Activated T-helper 1 cell treated with anti-CD3 and anti-CD28 coated beads, Interleukin-12 subunit alpha, Interleukin-12 subunit beta, Interleukin-2, Interleukin-4 antibody, amounts not matched to agents 30 ng/mL and 10 ng/mL and 1 ng/mL, durations not matched to agents 14 hours and 24 hours and 36 hours (primary cell): ENCODE measurements around the gene NCBP1. TPM values are rescaled to one million over a fixed set of nuclear protein-coding genes. Genes with fewer than 3 reads are reported as not detected.

Experiments used
- DNase-seq: peaks from one replicate; pipeline ENCODE4 v3.0.0; 2021; ENCODE audit warnings: low spot score
- H3K27ac Mint-ChIP-seq: one replicate; pipeline ENCODE4 v1.8.0; 2021; ENCODE audit warnings: mild to moderate bottlenecking, mixed read lengths
- H3K27me3 Mint-ChIP-seq: one replicate; pipeline ENCODE4 v1.8.0; 2022; ENCODE audit warnings: mild to moderate bottlenecking, moderate library complexity, mixed read lengths; ENCODE audit not compliant: insufficient read depth
- H3K36me3 Mint-ChIP-seq: one replicate; pipeline ENCODE4 v1.8.0; 2021; ENCODE audit warnings: low read depth, mixed read lengths
- H3K4me1 Mint-ChIP-seq: one replicate; pipeline ENCODE4 v1.8.0; 2021; ENCODE audit warnings: low read depth, mixed read lengths
- H3K4me3 Mint-ChIP-seq: one replicate; pipeline ENCODE4 v1.8.0; 2021; ENCODE audit warnings: mild to moderate bottlenecking, moderate library complexity, mixed read lengths
- H3K9me3 Mint-ChIP-seq: one replicate; pipeline ENCODE4 v1.8.0; 2021; ENCODE audit warnings: mixed read lengths
- intact Hi-C: fragments of 100-400 bp; cut with micrococcal nuclease; formaldehyde crosslinking; loops from one replicate; pipeline ENCODE4 v1.15.1; 2024
- total RNA-seq: library from RNA; stranded (reverse); gene quantifications from 2 replicates; pipeline ENCODE4 v1.2.3, GENCODE V29; 2022

NCBP1 gene
- total RNA-seq, 1 donor from 2014 or later: 43.2 TPM

- intact Hi-C loops: no loop called here
- no peak for DNase-seq
- Mint-ChIP-seq H3K4me3 (no peak overlapping the region), H3K9me3 (no peaks in the 10 kb centered on the region), H3K27ac (no peak overlapping the region), H3K36me3 (peaks cover 55% of the 10 kb centered on the region), H3K4me1 (peaks cover 39% of the 10 kb centered on the region), H3K27me3 (no peaks in the 10 kb centered on the region)
These were observed 32.1 kb downstream of the NCBP1 start for GRCh38 chr9:97665742-97666141.

DNA sequence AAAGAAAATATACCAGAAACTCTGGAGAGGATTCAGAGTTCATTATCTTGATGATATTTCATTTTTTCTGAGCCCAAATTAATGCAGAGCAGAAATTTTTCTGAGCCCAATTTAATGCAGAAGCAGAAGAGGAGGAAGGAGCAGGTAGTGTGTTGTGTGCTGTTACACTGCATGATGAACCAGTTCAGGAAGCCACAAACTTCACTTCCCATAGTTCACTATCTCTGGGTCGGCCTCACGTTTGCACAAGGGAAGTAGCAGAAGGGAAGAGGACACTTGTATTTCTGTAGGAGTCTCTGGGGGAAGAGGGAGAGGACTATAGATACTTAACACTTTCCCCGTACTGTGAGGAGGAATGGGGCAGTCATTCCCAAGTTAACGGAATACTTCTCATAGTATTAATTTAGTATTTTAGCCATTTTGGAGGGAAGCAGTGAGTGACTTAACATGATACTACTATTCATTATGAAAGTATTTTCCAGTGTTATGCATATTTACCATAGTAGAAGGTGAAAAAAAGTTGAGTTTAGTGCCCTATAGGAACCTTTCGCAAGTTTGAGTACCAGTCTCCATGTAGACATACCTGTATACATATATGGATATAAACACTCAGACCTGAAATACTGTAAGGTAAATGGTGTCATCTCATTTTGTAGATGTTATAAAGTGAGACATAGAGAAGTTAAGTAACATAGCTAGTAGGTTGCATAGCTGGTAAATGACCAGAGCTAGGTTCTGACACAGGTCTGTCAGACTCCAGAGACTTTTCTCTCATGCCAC is 33.5 kb downstream of the NCBP1 start:
- intact Hi-C loops: no loop called here
- Mint-ChIP-seq H3K27ac (peak overlapping the region; percentile 49), H3K4me3 (no peak overlapping the region), H3K36me3 (peaks cover 61% of the 10 kb centered on the region), H3K9me3 (no peaks in the 10 kb centered on the region), H3K4me1 (peaks cover 39% of the 10 kb centered on the region), H3K27me3 (no peaks in the 10 kb centered on the region)
- DNase-seq: no peak

- Mint-ChIP-seq H3K9me3 (no peaks in the 10 kb centered on the region), H3K36me3 (peaks cover 55% of the 10 kb centered on the region), H3K27ac (peak overlapping the region; percentile 13), H3K4me3 (no peak overlapping the region), H3K4me1 (peaks cover 39% of the 10 kb centered on the region), H3K27me3 (no peaks in the 10 kb centered on the region)
- intact Hi-C loops: no loop called here
- no peak for DNase-seq
These were observed 34.9 kb downstream of the NCBP1 start for GRCh38 chr9:97668485-97668884.

DNA sequence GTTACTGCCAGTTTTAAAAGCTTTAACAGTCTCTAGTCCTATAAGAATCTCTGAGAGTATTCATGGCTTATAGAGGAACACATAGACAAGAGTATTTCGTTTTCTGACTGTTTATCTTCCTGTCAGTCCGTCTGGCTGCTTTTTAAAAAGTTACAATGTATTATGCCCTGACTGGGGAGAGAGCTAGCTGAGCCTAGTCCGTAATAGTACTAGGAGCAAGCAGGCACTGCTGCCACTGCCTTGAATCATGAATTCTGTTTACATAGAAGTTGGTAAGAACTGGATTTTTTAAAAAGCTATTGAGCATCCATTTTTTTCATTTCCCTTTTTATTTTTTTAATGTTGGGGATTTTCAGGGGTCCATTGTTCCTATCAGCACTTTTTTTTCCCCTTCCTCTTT is 37.0 kb downstream of the NCBP1 start:
- intact Hi-C loops: no loop called here
- no peak overlapping the region for H3K27ac Mint-ChIP-seq
- H3K4me1 Mint-ChIP-seq: peaks cover 28% of the 10 kb centered on the region
- no peak for DNase-seq
- H3K36me3 Mint-ChIP-seq: peaks cover 58% of the 10 kb centered on the region
- no peaks in the 10 kb centered on the region for H3K9me3 Mint-ChIP-seq
- H3K4me3 Mint-ChIP-seq: no peak overlapping the region
- no peaks in the 10 kb centered on the region for H3K27me3 Mint-ChIP-seq

GRCh38 chr9:97672403-97672802 is 38.8 kb downstream of the NCBP1 start:
- H3K27me3 Mint-ChIP-seq: no peaks in the 10 kb centered on the region
- no peak overlapping the region for H3K27ac Mint-ChIP-seq
- DNase-seq: no peak
- no peaks in the 10 kb centered on the region for H3K9me3 Mint-ChIP-seq
- peaks cover 46% of the 10 kb centered on the region for H3K36me3 Mint-ChIP-seq
- H3K4me3 Mint-ChIP-seq: no peak overlapping the region
- intact Hi-C loops: no loop called here
- H3K4me1 Mint-ChIP-seq: peaks cover 10% of the 10 kb centered on the region

DNA sequence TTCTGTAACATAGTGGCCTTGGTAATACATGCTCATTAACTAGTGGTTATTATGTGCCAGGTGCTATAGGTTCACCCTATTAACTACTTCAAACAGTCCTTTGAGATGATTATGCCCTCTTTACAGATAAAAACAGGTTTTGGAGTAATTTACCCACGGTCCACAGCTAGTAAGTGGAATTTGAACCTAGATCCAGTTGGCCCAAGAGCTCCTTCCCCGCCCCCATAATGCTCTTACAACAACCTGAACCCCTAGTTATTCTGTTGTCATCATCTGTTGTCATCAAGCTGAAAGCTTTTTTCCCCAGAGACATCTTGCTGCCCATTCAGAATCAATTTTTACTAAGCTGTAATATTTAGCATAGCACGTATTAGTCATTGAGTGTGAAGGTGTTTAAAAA is 40.3 kb downstream of the NCBP1 start:
- intact Hi-C loops: no loop called here
- H3K36me3 Mint-ChIP-seq: peaks cover 48% of the 10 kb centered on the region
- no peak for DNase-seq
- peaks cover 5% of the 10 kb centered on the region for H3K4me1 Mint-ChIP-seq
- H3K27me3 Mint-ChIP-seq: no peaks in the 10 kb centered on the region
- H3K9me3 Mint-ChIP-seq: no peaks in the 10 kb centered on the region
- no peak overlapping the region for H3K4me3 Mint-ChIP-seq
- no peak overlapping the region for H3K27ac Mint-ChIP-seq

DNA sequence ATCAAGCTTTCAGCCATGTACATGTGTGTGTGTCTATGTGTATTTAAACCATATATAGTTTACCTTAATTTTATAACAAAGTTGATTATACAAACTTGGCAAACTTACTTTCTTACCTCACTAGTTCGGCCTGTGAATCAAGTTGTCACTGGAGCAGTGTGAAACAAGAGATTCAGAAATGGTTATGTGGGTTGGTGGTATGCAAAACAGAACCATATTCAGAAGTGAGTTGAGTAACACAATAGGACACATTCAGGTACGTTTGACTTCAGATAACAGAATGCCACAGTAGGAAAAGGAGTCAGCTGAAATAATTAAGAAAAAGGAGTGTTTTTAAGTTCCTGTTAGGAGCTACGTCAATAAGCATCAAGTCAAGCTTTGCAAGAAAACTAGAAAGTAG is 42.0 kb downstream of the NCBP1 start:
- H3K36me3 Mint-ChIP-seq: peaks cover 37% of the 10 kb centered on the region
- H3K27me3 Mint-ChIP-seq: no peaks in the 10 kb centered on the region
- H3K4me1 Mint-ChIP-seq: peaks cover 5% of the 10 kb centered on the region
- no peaks in the 10 kb centered on the region for H3K9me3 Mint-ChIP-seq
- intact Hi-C loops: no loop called here
- peak overlapping the region; percentile 25 for H3K27ac Mint-ChIP-seq
- DNase-seq: no peak
- H3K4me3 Mint-ChIP-seq: no peak overlapping the region

DNA sequence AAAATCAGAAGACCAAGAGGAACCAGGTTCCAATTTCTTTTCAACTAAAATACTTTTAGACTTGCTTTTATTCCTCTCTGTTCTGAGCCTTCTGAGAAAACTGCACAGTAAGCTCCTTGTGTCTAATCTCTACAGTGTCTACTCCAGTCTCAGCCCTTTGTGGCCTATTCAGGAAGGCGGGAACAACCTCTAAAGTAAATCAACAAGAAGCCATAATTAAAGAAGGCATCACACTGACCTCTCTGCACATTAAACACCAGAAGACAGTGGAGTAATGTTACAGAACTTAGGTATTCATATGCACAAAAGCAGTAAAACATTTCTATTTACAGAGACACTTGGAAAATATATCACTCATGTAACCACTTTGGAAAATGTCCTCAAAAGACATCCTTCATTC is 48.6 kb downstream of the NCBP1 start:
- Mint-ChIP-seq H3K27ac (no peak overlapping the region), H3K4me3 (no peak overlapping the region), H3K4me1 (peaks cover 5% of the 10 kb centered on the region), H3K36me3 (peaks cover 32% of the 10 kb centered on the region), H3K9me3 (no peaks in the 10 kb centered on the region), H3K27me3 (no peaks in the 10 kb centered on the region)
- DNase-seq: no peak
- intact Hi-C loops: loop anchor here (5.0 kb wide), 1 partner anchor 45 kb away; no protein-coding TSS in a partner anchor

DNA sequence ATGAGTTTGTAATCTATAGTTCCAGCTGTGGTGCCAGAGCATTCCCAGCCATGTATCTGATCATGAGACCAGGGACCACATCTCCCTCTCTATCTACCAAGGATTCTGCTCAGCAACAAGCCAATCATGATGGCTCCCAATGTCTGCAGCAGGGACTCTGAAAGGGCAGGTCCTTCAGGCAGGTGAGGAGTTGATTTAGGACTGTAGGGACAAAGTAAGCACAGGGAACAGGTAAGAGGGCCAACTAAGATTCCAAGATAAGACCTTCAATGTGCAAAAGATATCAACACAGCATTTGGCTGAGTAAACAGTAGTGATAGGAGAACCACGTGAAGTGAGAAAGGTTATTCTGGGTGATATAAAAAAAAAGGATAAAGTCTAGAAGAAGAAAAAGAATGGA is 55.0 kb downstream of the NCBP1 start:
- Mint-ChIP-seq H3K27me3 (no peaks in the 10 kb centered on the region), H3K36me3 (peaks cover 39% of the 10 kb centered on the region), H3K27ac (no peak overlapping the region), H3K4me1 (peaks cover 3% of the 10 kb centered on the region), H3K9me3 (no peaks in the 10 kb centered on the region), H3K4me3 (no peak overlapping the region)
- intact Hi-C loops: no loop called here
- no peak for DNase-seq

GRCh38 chr9:97689401-97690180 is 56.0 kb downstream of the NCBP1 start:
- H3K4me1 Mint-ChIP-seq: peaks cover 12% of the 10 kb centered on the region
- no peaks in the 10 kb centered on the region for H3K27me3 Mint-ChIP-seq
- no peaks in the 10 kb centered on the region for H3K9me3 Mint-ChIP-seq
- no peak for DNase-seq
- H3K4me3 Mint-ChIP-seq: no peak overlapping the region
- H3K36me3 Mint-ChIP-seq: peaks cover 38% of the 10 kb centered on the region
- intact Hi-C loops: no loop called here
- H3K27ac Mint-ChIP-seq: no peak overlapping the region

- H3K4me1 Mint-ChIP-seq: peaks cover 52% of the 10 kb centered on the region
- peaks cover 27% of the 10 kb centered on the region for H3K36me3 Mint-ChIP-seq
- H3K4me3 Mint-ChIP-seq: peak overlapping the region; percentile 15
- H3K27ac Mint-ChIP-seq: no peak overlapping the region
- no peaks in the 10 kb centered on the region for H3K9me3 Mint-ChIP-seq
- intact Hi-C loops: loop anchor here (5.0 kb wide), 5 partner anchors 293 to 563 kb away; partner anchors contain the start of gene TBC1D2
- no peaks in the 10 kb centered on the region for H3K27me3 Mint-ChIP-seq
- DNase-seq: no peak
These were observed 61.1 kb downstream of the NCBP1 start for GRCh38 chr9:97694769-97695168.

DNA sequence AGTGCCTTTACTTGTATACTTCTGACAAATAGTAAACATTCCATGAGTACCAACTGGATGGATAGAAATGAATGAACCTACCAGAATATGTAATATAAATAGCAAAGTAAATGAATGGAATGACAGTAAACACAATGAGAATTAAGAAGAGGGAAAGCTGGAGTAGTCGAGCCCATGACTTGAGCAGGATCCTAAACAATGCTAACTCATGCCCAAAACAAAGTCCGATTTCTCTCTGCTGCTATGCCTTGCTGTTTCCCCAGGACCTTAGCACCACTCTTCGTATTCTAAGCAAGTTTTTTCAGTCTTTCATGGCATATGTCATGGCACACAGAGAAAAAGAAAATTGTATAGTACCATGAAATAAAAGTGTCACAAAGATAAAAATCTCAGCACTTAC is 61.8 kb downstream of the NCBP1 start:
- H3K27ac Mint-ChIP-seq: no peak overlapping the region
- no peak for DNase-seq
- peaks cover 23% of the 10 kb centered on the region for H3K36me3 Mint-ChIP-seq
- H3K9me3 Mint-ChIP-seq: no peaks in the 10 kb centered on the region
- peak overlapping the region; percentile 85 for H3K4me3 Mint-ChIP-seq
- no peaks in the 10 kb centered on the region for H3K27me3 Mint-ChIP-seq
- intact Hi-C loops: loop anchor here (5.0 kb wide), 5 partner anchors 292 to 562 kb away; partner anchors contain the start of gene TBC1D2
- H3K4me1 Mint-ChIP-seq: peaks cover 54% of the 10 kb centered on the region
